SU-DHL-6 (cell line): ENCODE data around the gene MPHOSPH10.

Source experiments
- H2AFZ ChIP-seq: fragments of 200-600 bp; sonication (generic); 2 replicates; pipeline ENCODE4 v1.6.1; 2014; ENCODE audit warnings: low read depth, mild to moderate bottlenecking, moderate library complexity, mixed read lengths, antibody characterized with exemption, low read length; ENCODE audit not compliant: severe bottlenecking
- H3F3A ChIP-seq: fragments of 200-600 bp; shearing (Covaris generic); 2 replicates; pipeline ENCODE4 v1.6.0; 2016; ENCODE audit warnings: antibody characterized with exemption, mild to moderate bottlenecking; ENCODE audit not compliant: insufficient read depth
- H3K27ac ChIP-seq: fragments of 200-600 bp; sonication (generic); 2 replicates; pipeline ENCODE4 v1.5.1; 2016; ENCODE audit warnings: low read depth, mild to moderate bottlenecking, low read length, moderate library complexity, mixed read lengths
- H3K27me3 ChIP-seq: fragments of 200-600 bp; sonication (generic), shearing (Covaris generic); 2 replicates; pipeline ENCODE4 v1.6.0; 2014; ENCODE audit warnings: mild to moderate bottlenecking, low read length
- H3K36me3 ChIP-seq: fragments of 200-600 bp; sonication (generic); 2 replicates; pipeline ENCODE4 v1.6.1; 2014; ENCODE audit warnings: mild to moderate bottlenecking, low read length, mixed read lengths
- H3K4me2 ChIP-seq: fragments of 300-600, 200-600 bp; shearing (Covaris generic), sonication (generic); 2 replicates; pipeline ENCODE4 v1.6.0; 2014; ENCODE audit warnings: low read length, low read depth, mild to moderate bottlenecking; ENCODE audit not compliant: poor library complexity, severe bottlenecking
- H3K4me3 ChIP-seq: fragments of 200-600 bp; sonication (generic); 2 replicates; pipeline ENCODE4 v1.5.1; 2014; ENCODE audit warnings: antibody characterized with exemption, low read length, mild to moderate bottlenecking, mixed read lengths; ENCODE audit not compliant: insufficient read depth, poor library complexity, severe bottlenecking
- H3K79me2 ChIP-seq: fragments of 200-600 bp; sonication (generic); 2 replicates; pipeline ENCODE4 v1.6.1; 2014; ENCODE audit warnings: mild to moderate bottlenecking, low read length, moderate library complexity; ENCODE audit not compliant: insufficient read depth
- H3K9ac ChIP-seq: fragments of 200-600 bp; sonication (generic); 2 replicates; pipeline ENCODE4 v1.7.0; 2014; ENCODE audit warnings: mild to moderate bottlenecking, low read length
- H3K9me2 ChIP-seq: fragments of 200-600 bp; sonication (generic); replicated peaks from 2 replicates; pipeline ENCODE4 v1.6.1; 2014; ENCODE audit warnings: low read length; ENCODE audit not compliant: insufficient read depth
- H3K9me3 ChIP-seq: fragments of 200-600 bp; sonication (generic); 2 replicates; pipeline ENCODE4 v1.6.1; 2014; ENCODE audit warnings: low read length, mixed read lengths; ENCODE audit not compliant: insufficient read depth
- H4K20me1 ChIP-seq: fragments of 200-600 bp; sonication (generic); 2 replicates; pipeline ENCODE4 v1.6.1; 2014; ENCODE audit warnings: low read depth, mild to moderate bottlenecking, antibody characterized with exemption, low read length, moderate library complexity, mixed read lengths
- CTCF ChIP-seq: fragments of 200-600 bp; sonication (generic); IDR thresholded peaks from one replicate; pipeline ENCODE4 v1.5.1; 2017; ENCODE audit warnings: antibody characterized with exemption, mild to moderate bottlenecking, low read length, moderate library complexity; ENCODE audit not compliant: insufficient read depth, poor library complexity, severe bottlenecking
- EZH2phosphoT487 ChIP-seq: fragments of 200-600 bp; sonication (generic), shearing (Covaris generic); conservative IDR thresholded peaks from 2 replicates; pipeline ENCODE4 v1.6.1; 2018; ENCODE audit warnings: mild to moderate bottlenecking, antibody characterized with exemption, low read length, moderate library complexity, mixed read lengths

MPHOSPH10 gene

GRCh38 chr2:71121479-71121878, 9.0 kb upstream of the MPHOSPH10 start:
- no peak for TF ChIP-seq EZH2phosphoT487
- TF ChIP-seq CTCF: no peak
- Histone ChIP-seq H3F3A (no peaks in the 10 kb centered on the region), H3K27me3 (no peaks in the 10 kb centered on the region), H4K20me1 (no peaks in the 10 kb centered on the region), H3K9me2 (no peaks in the 10 kb centered on the region), H3K9ac (no peak overlapping the region), H3K4me3 (no peak overlapping the region), H3K36me3 (no peaks in the 10 kb centered on the region), H3K79me2 (no peaks in the 10 kb centered on the region), H3K27ac (no peak overlapping the region), H3K9me3 (no peaks in the 10 kb centered on the region), H2AFZ (no peak overlapping the region), H3K4me2 (no peak overlapping the region)

GRCh38 chr2:71122387-71123298, 7.8 kb upstream of the MPHOSPH10 start:
- Histone ChIP-seq H3K9me2 (no peaks in the 10 kb centered on the region), H3K9me3 (no peaks in the 10 kb centered on the region), H2AFZ (no peak overlapping the region), H3K27ac (no peak overlapping the region), H3K36me3 (no peaks in the 10 kb centered on the region), H3K27me3 (no peaks in the 10 kb centered on the region), H3K79me2 (0 out of 2 replicates have a peak, but pooled peaks cover 6% of the 10 kb centered on the region), H4K20me1 (no peaks in the 10 kb centered on the region), H3K9ac (no peak overlapping the region), H3F3A (no peaks in the 10 kb centered on the region), H3K4me2 (no peak overlapping the region), H3K4me3 (no peak overlapping the region)
- TF ChIP-seq EZH2phosphoT487: no peak

- H3F3A ChIP-seq: no peaks in the 10 kb centered on the region
- H3K4me2 ChIP-seq: no peak overlapping the region
- H3K4me3 ChIP-seq: no peak overlapping the region
- H2AFZ ChIP-seq: no peak overlapping the region
- H3K9ac ChIP-seq: no peak overlapping the region
- H3K79me2 ChIP-seq: peaks cover 28% of the 10 kb centered on the region
- TF ChIP-seq CTCF (no peak), EZH2phosphoT487 (no peak)
- H3K36me3 ChIP-seq: no peaks in the 10 kb centered on the region
- H3K9me2 ChIP-seq: no peaks in the 10 kb centered on the region
- no peaks in the 10 kb centered on the region for H4K20me1 ChIP-seq
- H3K27me3 ChIP-seq: no peaks in the 10 kb centered on the region
- no peaks in the 10 kb centered on the region for H3K9me3 ChIP-seq
- no peak overlapping the region for H3K27ac ChIP-seq
Measured at GRCh38 chr2:71125506-71126294, 4.7 kb upstream of the MPHOSPH10 start.
